ENCODE measurements around the gene ZNF343.

GRCh38 chr20:2538356-2538755 lies 29.6 kb upstream of the ZNF343 start:
- TF ChIP-seq EZH2 (IDR thresholded peaks at IDR 0.05; ENCODE audit: borderline replicate concordance, low read length) (no peak), CTCF (IDR thresholded peaks at IDR 0.05; ENCODE audit: low read length) (no peak)

Data from OCI-LY1 (cell line).